HG03565 (cell line): ENCODE results near the gene ZCCHC10.
A peak's percentile ranks its signal among the peaks of the same experiment; 100 is the strongest.
"Not testable (repeated sequence)": the region's sequence is repeated elsewhere in the genome, so short reads cannot be mapped to it uniquely, and the experiment has no call there.

Source experiments
- ATAC-seq: cut with Tn5 transposase; IDR thresholded peaks from one replicate; pipeline ENCODE4 v1.9.1; 2021; ENCODE audit warnings: mild to moderate bottlenecking, moderate library complexity; ENCODE audit not compliant: unreplicated experiment

The ZCCHC10 gene

GRCh38 chr5:132979976-132980375 lies 46.4 kb downstream of the ZCCHC10 start:
- no peak for ATAC-seq

- ATAC-seq: no peak
These were observed 46.9 kb downstream of the ZCCHC10 start for GRCh38 chr5:132979367-132979940.

DNA sequence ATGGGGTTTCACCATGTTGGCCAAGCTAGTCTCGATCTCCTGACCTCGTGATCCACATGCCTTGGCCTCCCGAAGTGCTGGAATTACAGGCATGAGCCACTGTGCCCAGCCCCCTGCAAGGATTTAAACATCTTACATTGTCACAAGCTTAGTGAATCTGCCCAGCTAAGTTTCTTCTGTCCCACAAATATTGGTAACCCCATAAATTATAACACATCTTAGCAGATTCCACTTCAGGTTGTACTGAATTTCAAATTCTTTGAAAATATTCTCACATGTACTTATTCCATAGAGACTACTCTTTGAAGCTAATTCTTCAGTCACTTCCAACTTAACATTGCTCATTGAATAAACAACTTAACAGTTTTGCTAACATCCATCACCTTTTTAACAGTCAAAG lies 49.5 kb downstream of the ZCCHC10 start:
- no peak for ATAC-seq

- not testable (repeated sequence) for ATAC-seq
These were observed 53.9 kb downstream of the ZCCHC10 start for GRCh38 chr5:132972436-132972828.

DNA sequence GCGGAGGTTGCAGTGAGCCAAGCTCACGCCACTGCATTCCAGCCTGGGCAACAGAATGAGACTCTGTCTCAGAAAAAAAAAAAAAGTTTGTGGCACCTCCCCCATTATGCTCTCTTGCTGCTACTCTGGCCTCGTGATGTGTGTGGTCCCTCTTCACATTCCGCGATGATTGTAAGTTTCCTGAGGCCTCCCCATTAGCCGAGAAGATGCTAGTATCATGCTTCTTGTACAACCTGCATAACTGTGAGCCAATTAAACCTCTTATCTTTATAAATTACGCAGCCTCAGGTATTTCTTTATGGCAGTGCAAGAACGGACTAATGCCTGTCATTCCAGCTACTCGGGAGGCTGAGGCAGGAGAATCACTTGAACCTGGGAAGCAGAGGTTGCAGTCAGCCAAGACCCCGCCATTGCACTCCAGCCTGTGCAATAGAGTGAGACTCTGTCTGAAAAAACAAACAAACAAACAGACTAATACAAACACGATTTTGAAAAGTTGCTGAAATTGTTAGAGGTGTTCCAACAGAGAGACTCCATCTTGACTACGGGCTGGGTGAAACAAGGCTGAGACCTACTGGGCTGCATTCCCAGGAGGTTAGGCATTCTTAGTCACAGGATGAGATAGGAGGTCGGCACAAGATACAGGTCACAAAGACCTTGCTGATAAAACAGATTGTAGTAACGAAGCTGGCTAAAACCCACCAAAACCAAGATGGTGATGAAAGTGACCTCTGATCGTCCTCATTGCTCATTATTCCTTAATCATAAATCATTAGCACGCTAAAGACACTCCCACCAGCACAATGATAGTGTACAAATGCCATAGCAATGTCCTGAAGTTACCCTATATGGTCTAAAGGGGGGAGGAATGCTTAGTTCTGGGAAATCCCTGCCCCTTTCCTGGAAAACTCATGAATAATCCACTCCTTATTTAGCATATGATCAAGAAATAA lies 54.6 kb downstream of the ZCCHC10 start:
- no peak for ATAC-seq

GRCh38 chr5:132965120-132965519 lies 61.2 kb downstream of the ZCCHC10 start:
- no peak for ATAC-seq

- peak; percentile 95 for ATAC-seq
These were observed 62.9 kb downstream of the ZCCHC10 start, which contains the start of gene AFF4 for GRCh38 chr5:132963171-132964104. AFF4 (minus strand) TSS chr5:132963634; CDS start chr5:132937189, 26,445 bp downstream.

- no peak for ATAC-seq
These were observed 63.8 kb downstream of the ZCCHC10 start for GRCh38 chr5:132962429-132963021.

- ATAC-seq: no peak
These were observed 64.5 kb downstream of the ZCCHC10 start for GRCh38 chr5:132961887-132962286.

- ATAC-seq: not testable (repeated sequence)
These were observed 65.1 kb downstream of the ZCCHC10 start for GRCh38 chr5:132961123-132961815.

GRCh38 chr5:132956166-132956799 lies 70.1 kb downstream of the ZCCHC10 start:
- ATAC-seq: not testable (repeated sequence)

DNA sequence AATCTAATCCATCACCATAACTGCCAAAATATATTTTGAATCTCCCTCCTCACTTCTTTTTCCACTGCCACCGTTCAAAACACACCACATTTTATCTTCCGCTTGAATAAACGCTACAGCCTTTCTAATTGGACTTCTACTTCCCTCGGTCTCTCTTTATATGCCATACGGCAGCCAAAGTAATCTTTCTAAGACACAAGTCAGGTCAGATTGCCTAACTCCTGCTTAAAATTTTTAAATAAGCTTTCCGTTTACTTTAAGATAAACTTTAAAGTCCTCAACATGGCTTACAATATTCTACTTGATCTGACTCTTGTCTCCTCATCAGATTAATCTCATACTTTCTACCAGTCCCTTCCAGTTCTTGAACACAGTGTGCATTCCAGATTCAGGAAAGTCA lies 72.6 kb downstream of the ZCCHC10 start:
- no peak for ATAC-seq

DNA sequence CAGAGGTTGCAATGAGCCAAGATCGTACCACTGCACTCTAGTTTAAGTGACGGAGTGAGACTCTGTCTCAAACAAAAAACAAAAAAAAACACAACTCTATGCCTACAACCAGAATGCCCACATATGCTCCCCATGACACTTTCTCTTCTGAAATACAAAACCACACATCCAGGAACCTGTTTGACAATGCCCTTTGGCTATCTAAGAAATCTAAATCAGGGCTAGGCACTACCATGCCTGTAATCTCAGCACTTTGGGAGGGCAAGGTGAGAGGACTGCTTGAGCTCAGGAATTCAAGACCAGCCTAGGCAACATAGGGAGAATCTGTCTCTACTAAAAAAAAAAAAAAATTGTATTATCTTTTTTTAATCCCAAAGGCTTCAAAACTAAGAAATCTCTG lies 73.5 kb downstream of the ZCCHC10 start:
- ATAC-seq: no peak

DNA sequence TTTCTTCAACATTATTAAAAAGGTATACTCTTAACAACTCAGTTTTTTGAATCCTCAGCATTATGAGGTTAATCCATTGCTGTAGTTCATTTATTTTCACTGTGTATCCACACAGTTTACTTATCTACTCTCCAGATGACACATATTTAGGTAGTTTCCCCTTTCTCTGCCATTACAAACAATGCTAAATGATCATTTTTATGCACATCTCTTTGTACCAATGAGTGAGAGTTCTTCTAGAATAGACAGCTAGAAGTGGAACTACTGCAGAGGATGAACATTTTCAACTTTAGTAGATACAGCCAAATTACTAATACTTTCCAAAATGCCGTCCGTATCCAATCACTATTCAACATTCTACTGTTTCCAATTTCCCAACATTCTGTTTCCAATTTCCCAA lies 74.5 kb downstream of the ZCCHC10 start:
- no peak for ATAC-seq

DNA sequence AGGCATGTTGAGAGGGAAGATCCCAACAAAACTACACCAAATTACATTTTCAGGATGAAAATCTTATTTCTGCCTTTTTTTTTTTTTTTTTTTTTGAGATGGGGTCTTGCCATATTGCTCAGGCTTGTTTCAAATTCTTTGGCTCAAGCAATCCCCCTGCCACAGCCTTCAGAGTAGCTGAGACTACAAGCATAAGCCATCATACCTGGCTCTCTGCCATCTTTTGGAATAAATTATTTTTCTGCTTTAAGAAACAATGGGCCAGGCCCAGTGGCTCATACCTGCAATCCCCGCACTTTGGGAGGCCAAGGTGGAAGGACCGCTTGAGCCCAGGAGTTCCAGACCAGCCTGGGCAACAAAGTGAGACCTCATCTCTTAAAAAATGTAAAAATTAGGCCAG lies 77.2 kb downstream of the ZCCHC10 start:
- no peak for ATAC-seq

GRCh38 chr5:132947671-132948070 lies 78.7 kb downstream of the ZCCHC10 start:
- no peak for ATAC-seq
